Ishikawa (cell line): ENCODE data around the gene RPS10.

ENCODE experiments used
- CEBPB ChIP-seq: IDR thresholded peaks from 2 replicates; pipeline ENCODE4 v1.6.1; 2012
- CREB1 ChIP-seq: IDR thresholded peaks from 2 replicates; pipeline ENCODE4 v1.6.1; 2012; ENCODE audit warnings: low read depth
- EGR1 ChIP-seq: IDR thresholded peaks from 2 replicates; pipeline ENCODE4 v1.6.1; 2012
- EP300 ChIP-seq: IDR thresholded peaks from 2 replicates; pipeline ENCODE4 v1.6.1; 2012; ENCODE audit warnings: borderline replicate concordance
- FOXM1 ChIP-seq: IDR thresholded peaks from 2 replicates; pipeline ENCODE4 v1.6.1; 2012; ENCODE audit warnings: low read depth, borderline replicate concordance
- MAX ChIP-seq: IDR thresholded peaks from 2 replicates; pipeline ENCODE4 v1.6.1; 2012
- NFIC ChIP-seq: IDR thresholded peaks from 2 replicates; pipeline ENCODE4 v1.6.1; 2012
- RAD21 ChIP-seq: IDR thresholded peaks from 2 replicates; pipeline ENCODE4 v1.6.1; 2012; ENCODE audit warnings: low read depth
- TAF1 ChIP-seq: IDR thresholded peaks from 2 replicates; pipeline ENCODE4 v1.6.1; 2012; ENCODE audit warnings: low read depth, mild to moderate bottlenecking
- TCF12 ChIP-seq: IDR thresholded peaks from 2 replicates; pipeline ENCODE4 v1.6.1; 2012; ENCODE audit warnings: low read depth
- TEAD4 ChIP-seq: IDR thresholded peaks from 2 replicates; pipeline ENCODE4 v1.6.1; 2012
- USF1 ChIP-seq: IDR thresholded peaks from 2 replicates; pipeline ENCODE4 v1.6.1; 2012
- YY1 ChIP-seq: IDR thresholded peaks from 2 replicates; pipeline ENCODE4 v1.6.1; 2012; ENCODE audit warnings: low read depth
- ZBTB7A ChIP-seq: IDR thresholded peaks from 2 replicates; pipeline ENCODE4 v1.6.1; 2012; ENCODE audit warnings: low read depth
- TF ChIP-seq, protein P1 (sequence below): IDR thresholded peaks from 2 replicates; pipeline ENCODE4 v1.6.1; 2012; ENCODE audit warnings: low read depth, mild to moderate bottlenecking

Gene RPS10

DNA sequence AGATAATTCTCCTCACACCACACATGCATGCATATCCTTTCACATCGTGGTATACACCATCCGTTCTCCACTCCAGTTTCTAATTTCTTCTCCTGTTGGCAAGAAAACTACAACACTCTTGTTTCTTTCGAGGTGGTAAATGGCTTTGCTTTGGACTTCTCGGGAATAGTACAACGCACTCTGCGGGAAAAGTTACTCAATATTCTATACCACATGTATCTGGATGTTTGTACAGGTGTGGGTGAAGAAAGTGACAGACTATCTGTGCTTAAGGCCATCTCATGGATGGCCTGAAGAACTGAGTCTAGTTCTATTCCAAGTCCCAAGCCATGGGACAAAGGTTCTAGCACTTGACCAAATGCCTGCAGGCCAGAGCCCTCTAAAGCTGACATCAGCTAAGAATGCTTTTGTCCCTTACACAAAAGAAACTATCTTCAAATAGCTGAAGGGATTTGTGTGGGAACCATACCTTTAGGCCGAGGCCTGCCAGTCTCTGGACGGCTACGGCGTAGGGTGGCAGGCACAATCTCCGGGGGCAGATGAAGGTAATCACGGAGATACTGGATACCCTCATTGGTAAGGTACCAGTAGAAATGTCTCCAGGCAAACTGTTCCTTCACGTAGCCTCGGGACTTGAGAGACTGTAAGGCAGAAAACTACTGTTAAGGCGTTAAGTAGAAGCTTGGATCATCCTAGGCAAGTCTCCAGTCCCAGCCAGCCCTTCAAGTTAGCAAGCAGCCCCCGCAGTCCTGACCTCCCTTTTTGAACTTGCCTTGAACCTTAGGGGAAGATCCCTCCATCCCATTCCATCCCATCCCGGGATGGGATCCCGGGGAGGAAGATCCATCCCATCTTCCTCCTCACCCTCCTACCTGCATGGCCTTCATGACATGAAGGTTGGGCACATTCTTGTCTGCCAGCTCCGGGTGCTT lies 1.4 kb downstream of the RPS10 start:
- TF ChIP-seq RAD21 (no peak), CREB1 (no peak), MAX (no peak), FOXM1 (no peak), EP300 (no peak), TAF1 (no peak), TCF12 (no peak), NFIC (no peak), USF1 (no peak)

DNA sequence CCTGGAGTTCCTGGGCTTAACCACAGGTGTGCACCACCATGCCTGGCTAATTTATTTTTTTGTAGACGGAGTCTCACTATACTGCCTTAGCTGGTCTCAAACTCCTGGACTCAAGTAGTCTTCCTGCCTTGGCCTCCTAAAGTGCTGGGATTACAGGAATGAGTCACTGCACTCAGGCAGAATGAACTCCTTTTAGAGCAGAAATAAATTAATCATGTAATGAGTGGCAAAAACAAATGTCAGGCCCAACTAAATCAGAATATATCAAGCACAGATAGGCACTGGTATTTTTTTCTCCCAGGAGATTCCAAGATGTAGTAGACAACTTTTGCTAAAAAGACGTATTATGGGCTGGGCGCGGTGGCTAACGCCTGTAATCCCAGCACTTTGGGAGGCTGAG lies 2.6 kb downstream of the RPS10 start:
- TF ChIP-seq TCF12 (no peak), EGR1 (no peak), TEAD4 (no peak), MAX (no peak), NFIC (no peak), FOXM1 (no peak), USF1 (no peak), YY1 (no peak), ZBTB7A (no peak)
- TF ChIP-seq, protein P1, sequence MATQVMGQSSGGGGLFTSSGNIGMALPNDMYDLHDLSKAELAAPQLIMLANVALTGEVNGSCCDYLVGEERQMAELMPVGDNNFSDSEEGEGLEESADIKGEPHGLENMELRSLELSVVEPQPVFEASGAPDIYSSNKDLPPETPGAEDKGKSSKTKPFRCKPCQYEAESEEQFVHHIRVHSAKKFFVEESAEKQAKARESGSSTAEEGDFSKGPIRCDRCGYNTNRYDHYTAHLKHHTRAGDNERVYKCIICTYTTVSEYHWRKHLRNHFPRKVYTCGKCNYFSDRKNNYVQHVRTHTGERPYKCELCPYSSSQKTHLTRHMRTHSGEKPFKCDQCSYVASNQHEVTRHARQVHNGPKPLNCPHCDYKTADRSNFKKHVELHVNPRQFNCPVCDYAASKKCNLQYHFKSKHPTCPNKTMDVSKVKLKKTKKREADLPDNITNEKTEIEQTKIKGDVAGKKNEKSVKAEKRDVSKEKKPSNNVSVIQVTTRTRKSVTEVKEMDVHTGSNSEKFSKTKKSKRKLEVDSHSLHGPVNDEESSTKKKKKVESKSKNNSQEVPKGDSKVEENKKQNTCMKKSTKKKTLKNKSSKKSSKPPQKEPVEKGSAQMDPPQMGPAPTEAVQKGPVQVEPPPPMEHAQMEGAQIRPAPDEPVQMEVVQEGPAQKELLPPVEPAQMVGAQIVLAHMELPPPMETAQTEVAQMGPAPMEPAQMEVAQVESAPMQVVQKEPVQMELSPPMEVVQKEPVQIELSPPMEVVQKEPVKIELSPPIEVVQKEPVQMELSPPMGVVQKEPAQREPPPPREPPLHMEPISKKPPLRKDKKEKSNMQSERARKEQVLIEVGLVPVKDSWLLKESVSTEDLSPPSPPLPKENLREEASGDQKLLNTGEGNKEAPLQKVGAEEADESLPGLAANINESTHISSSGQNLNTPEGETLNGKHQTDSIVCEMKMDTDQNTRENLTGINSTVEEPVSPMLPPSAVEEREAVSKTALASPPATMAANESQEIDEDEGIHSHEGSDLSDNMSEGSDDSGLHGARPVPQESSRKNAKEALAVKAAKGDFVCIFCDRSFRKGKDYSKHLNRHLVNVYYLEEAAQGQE, result no peak

GRCh38 chr6:34418367-34418766 lies 7.5 kb downstream of the RPS10 start:
- TF ChIP-seq USF1, result no peak
- no peak for TF ChIP-seq TEAD4
- no peak for TF ChIP-seq ZBTB7A
- TF ChIP-seq, protein P1, result no peak
- TF ChIP-seq TCF12, result no peak
- TF ChIP-seq RAD21, result no peak
- TF ChIP-seq EGR1, result no peak
- TF ChIP-seq TAF1, result no peak
- no peak for TF ChIP-seq EP300
- no peak for TF ChIP-seq MAX
- TF ChIP-seq NFIC, result no peak
- no peak for TF ChIP-seq CREB1
- no peak for TF ChIP-seq FOXM1
- TF ChIP-seq YY1, result no peak
- TF ChIP-seq CEBPB, result no peak

- TF ChIP-seq, protein P1, result no peak
- TF ChIP-seq ZBTB7A, result no peak
- TF ChIP-seq YY1, result no peak
- no peak for TF ChIP-seq USF1
- no peak for TF ChIP-seq NFIC
- no peak for TF ChIP-seq TAF1
- TF ChIP-seq FOXM1, result no peak
- TF ChIP-seq TEAD4, result no peak
- no peak for TF ChIP-seq TCF12
- no peak for TF ChIP-seq EP300
- no peak for TF ChIP-seq RAD21
- TF ChIP-seq CEBPB, result no peak
- no peak for TF ChIP-seq CREB1
- no peak for TF ChIP-seq EGR1
- no peak for TF ChIP-seq MAX
Measured at GRCh38 chr6:34416877-34417371, 8.9 kb downstream of the RPS10 start.
